Spinal cord (tissue), 10 donors: ENCODE measurements around the gene CLEC18C. TPM values are rescaled to one million over a fixed set of nuclear protein-coding genes. Genes with fewer than 3 reads are reported as not detected.
"Not testable (repeated sequence)": the region's sequence is repeated elsewhere in the genome, so short reads cannot be mapped to it uniquely, and the experiment has no call there.

Experiments
- DNase-seq, 6 donors: peaks; one replicate each; pipeline versions ENCODE4 v3.0.0 to v3.0.0-alpha.2; 2013 to 2015; ENCODE audit warnings: low spot score in 6 of 6, low read depth in 4 of 6
- H3K27ac ChIP-seq: one replicate; pipeline ENCODE4 v1.5.1; 2013; ENCODE audit warnings: low read depth, low read length, control low read depth
- H3K27me3 ChIP-seq: one replicate; pipeline ENCODE4 v1.6.1; 2013; ENCODE audit warnings: low read length; ENCODE audit not compliant: control insufficient read depth, insufficient read depth
- H3K36me3 ChIP-seq: one replicate; pipeline ENCODE4 v1.6.1; 2013; ENCODE audit warnings: low read length; ENCODE audit not compliant: control insufficient read depth, insufficient read depth
- H3K4me1 ChIP-seq: one replicate; pipeline ENCODE4 v1.6.1; 2013; ENCODE audit warnings: low read length; ENCODE audit not compliant: control insufficient read depth, insufficient read depth
- H3K4me3 ChIP-seq: one replicate; pipeline ENCODE4 v1.5.1; 2013; ENCODE audit warnings: low read depth, low read length, control low read depth
- H3K9me3 ChIP-seq: one replicate; pipeline ENCODE4 v1.6.1; 2013; ENCODE audit warnings: low read length; ENCODE audit not compliant: control insufficient read depth, insufficient read depth
- WGBS: methylation state at CpG from one replicate; pipeline ENCODE4 v1.1.5; 2013; ENCODE audit warnings: missing lambda C conversion rate; ENCODE audit not compliant: insufficient coverage; 5-methylcytosine and 5-hydroxymethylcytosine counted together
- long read RNA-seq, 4 donors: transcript quantifications; one replicate each; lab custom pipeline, GENCODE V29; 2026
- polyA plus RNA-seq, 2 donors: library from polyadenylated mRNA; unstranded; fragments of 120-200 nt; gene quantifications; one replicate each; pipeline ENCODE4 v1.2.1, GENCODE V29; 2013; ENCODE audit not compliant: insufficient read length in 2 of 2
- total RNA-seq, 2 donors: library from RNA; depleted of rRNA in 1 of 2; stranded (reverse); fragments of 120-200 nt in 1 of 2; fragments of >200 nt in 1 of 2; gene quantifications; one replicate each; pipeline versions ENCODE4 v1.2.3 to v1.2.4, GENCODE V29; 2013 to 2014
- donor health status: healthy.

The CLEC18C gene
- total RNA-seq, result under 1 TPM; 0.20 to 0.94 TPM
- polyA plus RNA-seq, result 1 to 10 TPM in 1 of 2 donors, under 1 TPM in 1; 0.70 to 2.2 TPM
- long read RNA-seq, donor 1, result 0 reads
- long read RNA-seq, donor 2, result 0 reads
- long read RNA-seq, donor 3, result 0 reads
- long read RNA-seq, donor 4, result 0 reads

DNA sequence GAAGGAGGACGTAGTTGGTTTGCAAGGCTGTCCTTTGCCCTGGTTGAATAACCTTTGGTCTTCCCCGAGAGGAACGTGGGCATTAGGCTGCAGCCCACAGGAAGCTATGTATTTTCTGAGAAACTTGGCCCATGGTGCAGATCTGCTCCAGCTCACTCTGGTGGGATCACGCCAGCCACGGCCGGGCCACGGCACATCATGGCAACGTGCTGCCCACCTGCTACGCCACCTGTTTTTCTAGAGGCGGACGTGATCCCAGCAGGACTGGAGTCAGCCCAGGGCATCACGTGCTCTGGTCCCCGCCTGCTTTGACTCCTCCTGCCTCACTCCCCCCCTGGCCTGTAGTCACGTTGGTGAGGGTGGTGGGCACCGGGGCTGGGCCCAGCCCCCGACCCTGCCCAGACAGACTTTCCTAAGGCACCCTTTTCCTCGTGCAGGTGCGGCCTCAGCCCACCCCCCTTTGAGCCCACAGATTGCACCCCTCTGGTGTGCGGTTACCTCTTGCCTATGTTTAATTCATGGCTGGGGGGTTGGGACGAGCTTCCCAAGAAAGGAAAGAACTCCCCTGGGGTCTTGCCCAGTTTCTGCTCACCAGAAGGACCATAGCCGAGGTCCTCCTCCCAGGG, at the start of gene CLEC18C:
Gene CLEC18C (plus strand): TSS at position 576 of the 626 bp plus-strand sequence. CDS start 492 bp downstream, outside the sequence.
- DNase-seq, H3K4me1 ChIP-seq, H3K27me3 ChIP-seq, H3K9me3 ChIP-seq, H3K27ac ChIP-seq, H3K36me3 ChIP-seq, H3K4me3 ChIP-seq: not testable (repeated sequence)
- WGBS, result 100% methylated on average over 4 of the region's 21 CpGs

DNA sequence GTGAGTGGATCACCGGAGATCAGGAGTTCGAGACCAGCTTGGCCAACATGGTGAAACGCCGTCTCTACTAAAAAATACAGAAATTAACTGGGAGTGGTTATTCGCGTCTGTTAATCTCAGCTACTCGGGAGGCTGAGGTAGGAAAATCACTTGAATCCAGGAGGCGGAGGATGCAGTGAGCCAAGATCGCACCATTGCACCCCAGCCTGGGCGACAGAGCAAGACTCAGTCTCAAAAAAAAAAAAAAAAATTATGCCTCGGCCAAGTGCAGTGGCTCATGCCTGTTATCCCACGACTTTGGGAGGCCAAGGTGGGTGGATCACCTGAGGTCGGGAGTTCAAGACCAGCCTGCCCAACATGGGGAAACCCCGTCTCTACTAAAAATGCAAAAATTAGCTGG, 49.8 kb upstream of the CLEC18C start:
- 88% methylated on average over 10 of the region's 14 CpGs for WGBS
- H3K4me1 ChIP-seq, DNase-seq, H3K27me3 ChIP-seq, H3K27ac ChIP-seq, H3K9me3 ChIP-seq, H3K4me3 ChIP-seq: not testable (repeated sequence)
- H3K36me3 ChIP-seq, result peaks cover 56% of the 10 kb centered on the region

DNA sequence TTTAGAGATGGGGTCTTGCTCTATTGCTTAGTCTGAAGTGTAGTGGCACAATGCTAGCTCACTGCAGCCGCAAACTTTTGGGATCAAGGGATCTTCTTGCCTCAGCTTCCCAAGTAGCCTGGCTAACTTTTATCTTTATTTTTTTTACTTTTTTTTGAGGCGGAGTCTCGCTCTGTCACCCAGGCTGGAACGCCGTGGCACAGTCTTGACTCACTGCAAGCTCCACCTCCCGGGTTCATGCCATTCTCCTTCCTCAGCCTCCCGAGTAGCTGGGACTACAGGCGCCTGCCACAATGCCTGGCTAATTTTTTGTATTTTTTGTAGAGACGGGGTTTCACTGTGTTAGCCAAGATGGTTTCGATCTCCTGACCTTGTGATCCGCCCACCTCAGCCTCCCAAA, 47.4 kb upstream of the CLEC18C start:
- H3K4me1 ChIP-seq, H3K27ac ChIP-seq, DNase-seq, H3K27me3 ChIP-seq, H3K9me3 ChIP-seq, H3K4me3 ChIP-seq: not testable (repeated sequence)
- WGBS, result 86% methylated on average over 3 of the region's 11 CpGs
- H3K36me3 ChIP-seq, result peaks cover 74% of the 10 kb centered on the region

DNA sequence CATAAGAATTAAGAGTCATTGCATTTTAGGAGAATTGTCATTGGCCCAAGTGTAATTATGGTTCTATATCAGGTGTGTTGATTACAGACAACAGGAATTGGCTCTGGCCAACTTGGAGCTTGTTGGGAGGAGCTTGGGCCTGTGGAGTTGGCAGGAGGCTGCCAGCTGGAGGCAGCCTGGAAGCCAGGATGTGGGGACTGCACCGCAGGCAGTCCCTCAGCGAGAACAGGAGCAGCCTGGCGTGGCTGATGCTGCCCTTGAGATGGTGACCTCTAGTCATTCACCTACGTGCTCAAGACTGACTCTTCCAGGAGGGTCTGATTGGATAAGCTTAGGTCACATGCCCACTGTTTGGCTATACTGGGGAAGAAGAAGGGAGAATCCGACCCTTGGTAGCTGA, 45.9 kb upstream of the CLEC18C start:
- peaks cover 68% of the 10 kb centered on the region for H3K36me3 ChIP-seq
- not testable (repeated sequence) for H3K27me3 ChIP-seq, H3K9me3 ChIP-seq, H3K27ac ChIP-seq, H3K4me3 ChIP-seq, DNase-seq, H3K4me1 ChIP-seq
- WGBS, result 82% methylated on average over 4 of the region's 5 CpGs

DNA sequence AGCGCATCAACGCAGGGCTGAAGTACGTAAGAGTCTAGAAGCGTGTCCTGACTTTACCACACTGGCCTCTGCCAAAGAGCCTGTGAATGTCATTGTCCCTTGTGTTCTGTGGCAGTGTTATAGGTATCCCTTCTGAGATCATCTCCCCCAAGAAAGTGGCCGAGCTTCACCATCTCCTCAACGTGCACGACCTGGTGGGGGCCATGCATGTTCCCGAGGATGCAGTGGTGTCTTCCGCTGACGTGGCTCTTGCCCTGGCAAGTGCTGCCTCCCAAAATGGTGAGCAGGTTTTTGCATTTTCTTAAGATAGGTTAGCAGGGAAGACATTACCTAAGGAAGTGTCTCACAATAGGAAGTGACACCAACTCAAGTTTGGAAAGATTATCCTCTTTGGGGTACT, 44.7 kb upstream of the CLEC18C start:
- not testable (repeated sequence) for H3K9me3 ChIP-seq, H3K4me1 ChIP-seq, H3K4me3 ChIP-seq, H3K27me3 ChIP-seq, H3K27ac ChIP-seq, DNase-seq
- no CpG with 5 or more reads among the region's 10 CpGs for WGBS
- H3K36me3 ChIP-seq, result peaks cover 70% of the 10 kb centered on the region

DNA sequence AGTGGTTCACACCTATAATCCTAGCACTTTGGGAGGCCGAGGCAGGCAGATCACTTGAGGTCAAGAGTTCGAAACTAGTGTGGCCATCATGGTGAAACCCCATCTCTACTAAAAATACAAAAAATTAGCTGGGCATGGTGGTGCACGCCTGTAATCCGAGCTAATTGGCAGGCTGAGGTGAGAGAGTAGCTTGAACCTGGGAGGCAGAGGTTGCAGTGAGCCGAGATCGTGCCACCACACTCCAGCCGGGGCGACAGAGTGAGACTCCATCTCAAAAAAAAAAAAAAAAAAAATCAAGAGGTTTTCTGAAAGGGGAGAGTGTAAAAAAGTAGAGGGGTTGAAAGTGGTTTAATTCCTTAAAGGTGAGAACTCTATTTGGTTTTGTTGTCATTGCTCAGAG, 37.8 kb upstream of the CLEC18C start:
- not testable (repeated sequence) for H3K9me3 ChIP-seq, H3K27ac ChIP-seq, H3K4me3 ChIP-seq, H3K27me3 ChIP-seq, DNase-seq, H3K4me1 ChIP-seq
- no CpG with 5 or more reads among the region's 8 CpGs for WGBS
- H3K36me3 ChIP-seq, result peaks cover 63% of the 10 kb centered on the region

DNA sequence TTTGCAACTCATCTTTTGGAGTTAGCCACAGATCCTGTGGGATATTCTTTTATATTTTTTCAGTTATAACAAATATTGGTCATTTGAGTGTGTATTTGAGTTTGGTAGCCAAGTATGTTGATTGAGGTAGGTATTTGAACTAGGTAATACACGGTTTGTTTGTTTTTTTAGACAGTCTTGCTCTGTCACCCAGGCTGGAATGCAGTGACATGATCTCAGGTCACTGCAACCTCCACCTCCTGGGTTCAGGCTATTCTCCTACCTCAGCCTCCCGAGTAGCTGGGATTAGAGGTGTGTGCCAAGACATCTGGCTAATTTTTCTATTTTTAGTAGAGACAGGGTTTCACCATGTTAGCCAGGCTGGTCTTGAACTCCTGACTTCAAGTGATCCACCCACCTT, 37.0 kb upstream of the CLEC18C start:
- H3K36me3 ChIP-seq, result peaks cover 69% of the 10 kb centered on the region
- H3K27me3 ChIP-seq, H3K4me1 ChIP-seq, DNase-seq, H3K27ac ChIP-seq, H3K9me3 ChIP-seq, H3K4me3 ChIP-seq: not testable (repeated sequence)
- no CpG with 5 or more reads among the region's 2 CpGs for WGBS

DNA sequence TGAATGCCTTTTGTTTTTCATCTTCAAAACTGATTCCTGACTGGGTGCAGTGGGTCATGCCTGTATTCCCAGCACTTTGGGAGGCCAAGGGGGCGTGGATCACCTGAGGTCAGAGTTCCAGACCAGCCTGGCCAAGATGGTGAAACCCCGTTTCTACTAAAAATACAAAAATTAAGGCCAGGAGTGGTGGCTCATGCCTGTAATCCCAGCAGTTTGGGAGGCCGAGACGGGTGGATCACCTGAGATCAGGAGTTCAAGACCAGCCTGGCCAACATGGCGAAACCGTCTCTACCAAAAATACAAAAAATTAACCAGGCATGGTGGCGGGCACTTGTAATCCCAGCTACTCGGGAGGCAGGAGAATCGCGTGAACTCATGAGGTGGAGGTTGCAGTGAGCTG, 30.8 kb upstream of the CLEC18C start:
- H3K4me1 ChIP-seq, DNase-seq, H3K9me3 ChIP-seq, H3K4me3 ChIP-seq, H3K27me3 ChIP-seq, H3K27ac ChIP-seq: not testable (repeated sequence)
- H3K36me3 ChIP-seq, result peaks cover 55% of the 10 kb centered on the region
- no CpG with 5 or more reads among the region's 10 CpGs for WGBS

DNA sequence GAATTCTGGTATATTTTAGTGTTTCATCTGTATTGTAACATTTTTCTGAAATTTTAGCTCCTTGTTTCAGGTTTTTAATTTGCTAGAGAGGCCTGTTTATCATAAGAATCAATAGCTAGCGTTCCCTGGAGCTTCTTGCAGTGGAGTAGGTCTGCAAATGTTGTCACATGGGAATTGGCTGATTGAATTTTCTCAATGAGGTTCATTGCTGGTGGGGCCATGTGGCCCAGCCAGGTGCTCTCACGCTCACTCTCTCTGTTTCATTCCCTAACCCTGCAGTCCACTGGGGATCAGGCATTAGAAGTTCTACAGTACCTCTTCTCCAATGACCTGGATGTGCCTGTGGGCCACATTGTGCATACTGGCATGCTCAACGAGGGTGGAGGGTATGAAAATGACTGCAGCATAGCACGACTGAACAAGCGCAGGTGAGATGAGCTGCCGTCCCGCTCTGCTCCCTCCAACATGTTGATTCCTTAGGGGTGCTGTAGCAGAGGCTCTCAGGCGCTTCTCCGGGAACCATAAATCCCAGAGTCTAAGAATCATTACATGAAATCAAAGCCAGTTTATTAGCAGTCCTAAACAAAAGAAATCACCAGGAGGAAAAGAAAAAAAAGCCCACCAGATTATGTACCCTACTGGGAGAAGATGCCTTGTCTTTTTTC, 30.2 kb upstream of the CLEC18C start:
- WGBS, result no CpG with 5 or more reads among the region's 9 CpGs
- H3K4me3 ChIP-seq, H3K9me3 ChIP-seq, H3K4me1 ChIP-seq, H3K27me3 ChIP-seq, DNase-seq, H3K27ac ChIP-seq: not testable (repeated sequence)
- H3K36me3 ChIP-seq, result peaks cover 58% of the 10 kb centered on the region

DNA sequence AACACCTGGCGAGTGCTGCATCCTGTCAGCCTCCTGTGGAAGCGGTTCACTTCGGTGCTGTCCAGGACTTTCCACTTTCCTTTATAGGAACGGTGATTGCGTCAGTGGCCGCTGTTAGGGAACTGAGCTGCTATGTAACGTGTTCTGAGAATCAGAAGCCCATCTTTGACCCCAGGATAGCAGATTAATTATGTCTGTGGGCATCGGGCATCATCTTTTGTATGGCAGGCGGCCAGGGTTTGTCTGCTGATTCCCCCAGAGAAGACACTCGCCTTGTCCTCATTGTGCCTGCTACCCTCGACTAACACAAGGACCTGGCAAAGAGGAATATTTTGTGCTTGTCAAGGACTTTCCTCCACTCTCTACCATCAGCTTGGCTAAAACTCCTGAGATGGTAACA, 25.7 kb upstream of the CLEC18C start:
- not testable (repeated sequence) for H3K9me3 ChIP-seq, DNase-seq, H3K27ac ChIP-seq, H3K27me3 ChIP-seq, H3K4me3 ChIP-seq, H3K4me1 ChIP-seq
- no CpG with 5 or more reads among the region's 11 CpGs for WGBS
- peaks cover 72% of the 10 kb centered on the region for H3K36me3 ChIP-seq
